IPS-15b (cell line): Measurements from ENCODE around the gene AHCTF1.
"Not testable (repeated sequence)": the region's sequence is repeated elsewhere in the genome, so short reads cannot be mapped to it uniquely, and the experiment has no call there.

Experiments used
- H3K27me3 ChIP-seq: one replicate; pipeline ENCODE4 v1.6.1; 2013; ENCODE audit warnings: low read length; ENCODE audit not compliant: control insufficient read depth, insufficient read depth
- H3K36me3 ChIP-seq: one replicate; pipeline ENCODE4 v1.6.1; 2013; ENCODE audit warnings: low read length; ENCODE audit not compliant: control insufficient read depth, insufficient read depth
- H3K4me1 ChIP-seq: one replicate; pipeline ENCODE4 v1.6.1; 2013; ENCODE audit warnings: mild to moderate bottlenecking, low read length; ENCODE audit not compliant: control insufficient read depth, insufficient read depth
- H3K4me3 ChIP-seq: one replicate; pipeline ENCODE4 v1.5.1; 2013; ENCODE audit warnings: low read depth, low read length
- H3K9ac ChIP-seq: one replicate; pipeline ENCODE4 v1.6.1; 2013; ENCODE audit warnings: low read depth, mild to moderate bottlenecking, low read length
- H3K9me3 ChIP-seq: one replicate; pipeline ENCODE4 v1.6.1; 2013; ENCODE audit warnings: mild to moderate bottlenecking, low read length; ENCODE audit not compliant: control insufficient read depth, insufficient read depth

The AHCTF1 gene

GRCh38 chr1:246875041-246876026, 56.4 kb downstream of the AHCTF1 start:
- no peaks in the 10 kb centered on the region for H3K4me1 ChIP-seq
- no peaks in the 10 kb centered on the region for H3K27me3 ChIP-seq
- no peak overlapping the region for H3K4me3 ChIP-seq
- H3K36me3 ChIP-seq, result peaks cover 3% of the 10 kb centered on the region
- no peaks in the 10 kb centered on the region for H3K9me3 ChIP-seq
- no peak overlapping the region for H3K9ac ChIP-seq

- Histone ChIP-seq H3K27me3 (no peaks in the 10 kb centered on the region), H3K9ac (no peak overlapping the region), H3K36me3 (peaks cover 7% of the 10 kb centered on the region), H3K4me3 (no peak overlapping the region), H3K4me1 (no peaks in the 10 kb centered on the region), H3K9me3 (no peaks in the 10 kb centered on the region)
Measured at GRCh38 chr1:246865921-246866320, 65.8 kb downstream of the AHCTF1 start.

- not testable (repeated sequence) for H3K9ac ChIP-seq, H3K9me3 ChIP-seq, H3K4me3 ChIP-seq, H3K36me3 ChIP-seq, H3K27me3 ChIP-seq, H3K4me1 ChIP-seq
Measured at GRCh38 chr1:246863791-246864190, 68.0 kb downstream of the AHCTF1 start.

- H3K36me3 ChIP-seq, result peaks cover 18% of the 10 kb centered on the region
- no peaks in the 10 kb centered on the region for H3K27me3 ChIP-seq
- H3K4me1 ChIP-seq, result no peaks in the 10 kb centered on the region
Measured at GRCh38 chr1:246860401-246860800, 71.3 kb downstream of the AHCTF1 start.

GRCh38 chr1:246856371-246856770, 75.4 kb downstream of the AHCTF1 start:
- no peak overlapping the region for H3K9ac ChIP-seq
- H3K4me1 ChIP-seq, result no peaks in the 10 kb centered on the region
- H3K36me3 ChIP-seq, result peaks cover 14% of the 10 kb centered on the region
- no peaks in the 10 kb centered on the region for H3K27me3 ChIP-seq
- no peak overlapping the region for H3K4me3 ChIP-seq
- no peaks in the 10 kb centered on the region for H3K9me3 ChIP-seq

More at GRCh38 chr1:246860401-246860800, 71.3 kb downstream of the AHCTF1 start:
- Histone ChIP-seq H3K9ac (no peak overlapping the region), H3K4me3 (no peak overlapping the region), H3K9me3 (no peaks in the 10 kb centered on the region)

- H3K4me3 ChIP-seq, H3K9me3 ChIP-seq, H3K4me1 ChIP-seq, H3K27me3 ChIP-seq, H3K9ac ChIP-seq: not testable (repeated sequence)
- peaks cover 11% of the 10 kb centered on the region for H3K36me3 ChIP-seq
Measured at GRCh38 chr1:246850640-246851039, 81.1 kb downstream of the AHCTF1 start.

GRCh38 chr1:246843876-246844275, 87.9 kb downstream of the AHCTF1 start:
- no peak overlapping the region for H3K9ac ChIP-seq
- no peaks in the 10 kb centered on the region for H3K27me3 ChIP-seq
- no peaks in the 10 kb centered on the region for H3K4me1 ChIP-seq
- H3K36me3 ChIP-seq, result peaks cover under 1% of the 10 kb centered on the region
- H3K9me3 ChIP-seq, result no peaks in the 10 kb centered on the region
- no peak overlapping the region for H3K4me3 ChIP-seq

- H3K9me3 ChIP-seq, H3K27me3 ChIP-seq, H3K4me3 ChIP-seq, H3K9ac ChIP-seq, H3K4me1 ChIP-seq, H3K36me3 ChIP-seq: not testable (repeated sequence)
Measured at GRCh38 chr1:246840761-246841160, 91.0 kb downstream of the AHCTF1 start.

GRCh38 chr1:246838118-246838456, 93.7 kb downstream of the AHCTF1 start:
- Histone ChIP-seq H3K4me1 (no peaks in the 10 kb centered on the region), H3K9ac (no peak overlapping the region), H3K27me3 (no peaks in the 10 kb centered on the region), H3K36me3 (no peaks in the 10 kb centered on the region), H3K4me3 (no peak overlapping the region), H3K9me3 (no peaks in the 10 kb centered on the region)

- Histone ChIP-seq H3K9ac (no peak overlapping the region), H3K4me3 (no peak overlapping the region), H3K4me1 (no peaks in the 10 kb centered on the region), H3K27me3 (no peaks in the 10 kb centered on the region), H3K9me3 (no peaks in the 10 kb centered on the region), H3K36me3 (no peaks in the 10 kb centered on the region)
Measured at GRCh38 chr1:246837418-246838117, 94.2 kb downstream of the AHCTF1 start.

- H3K4me3 ChIP-seq, result no peak overlapping the region
- H3K9ac ChIP-seq, result no peak overlapping the region
- no peaks in the 10 kb centered on the region for H3K9me3 ChIP-seq
- no peaks in the 10 kb centered on the region for H3K4me1 ChIP-seq
- no peaks in the 10 kb centered on the region for H3K36me3 ChIP-seq
- H3K27me3 ChIP-seq, result no peaks in the 10 kb centered on the region
Measured at GRCh38 chr1:246836209-246836966, 95.4 kb downstream of the AHCTF1 start.
